Loucy (cell line): ENCODE measurements around the gene SPCS2.

Experiments
- H2AFZ ChIP-seq: fragments of 200-600 bp; sonication (generic); 2 replicates; pipeline ENCODE4 v1.6.0; 2016; ENCODE audit warnings: antibody characterized with exemption, mild to moderate bottlenecking, low read length, moderate library complexity
- H3F3A ChIP-seq: fragments of 200-600 bp; 2 replicates; pipeline ENCODE4 v1.6.0; 2016; ENCODE audit warnings: antibody characterized with exemption, low read depth, mild to moderate bottlenecking
- H3K27me3 ChIP-seq: fragments of 200-600 bp; sonication (generic); 2 replicates; pipeline ENCODE4 v1.6.1; 2014; ENCODE audit warnings: low read length, mild to moderate bottlenecking; ENCODE audit not compliant: insufficient read depth, poor library complexity, severe bottlenecking
- H3K36me3 ChIP-seq: fragments of 200-600 bp; sonication (generic); 2 replicates; pipeline ENCODE4 v1.6.1; 2016; ENCODE audit warnings: low read length; ENCODE audit not compliant: insufficient read depth
- H3K4me1 ChIP-seq: fragments of 200-600 bp; sonication (generic); 2 replicates; pipeline ENCODE4 v1.5.1; 2014; ENCODE audit warnings: low read length, mild to moderate bottlenecking; ENCODE audit not compliant: insufficient read depth, poor library complexity, severe bottlenecking
- H3K4me2 ChIP-seq: fragments of 200-600 bp; sonication (generic); 2 replicates; pipeline ENCODE4 v1.6.0; 2014; ENCODE audit warnings: antibody characterized with exemption, low read length, low read depth, mild to moderate bottlenecking; ENCODE audit not compliant: poor library complexity, severe bottlenecking
- H3K4me3 ChIP-seq: fragments of 200-600 bp; sonication (generic); 2 replicates; pipeline ENCODE4 v1.5.1; 2014; ENCODE audit warnings: low read length, mild to moderate bottlenecking, mixed read lengths; ENCODE audit not compliant: poor library complexity, severe bottlenecking
- H3K79me2 ChIP-seq: fragments of 200-600 bp; sonication (generic); 2 replicates; pipeline ENCODE4 v1.6.1; 2014; ENCODE audit warnings: low read length; ENCODE audit not compliant: insufficient read depth
- H3K9ac ChIP-seq: fragments of 200-600 bp; sonication (generic); 2 replicates; pipeline ENCODE4 v1.6.0; 2014; ENCODE audit warnings: mild to moderate bottlenecking, low read depth, low read length, moderate library complexity; ENCODE audit not compliant: poor library complexity, severe bottlenecking
- H3K9me2 ChIP-seq: fragments of 200-600 bp; sonication (generic); replicated peaks from 2 replicates; pipeline ENCODE4 v1.6.1; 2016; ENCODE audit warnings: low read depth, low read length, mixed read lengths
- H3K9me3 ChIP-seq: fragments of 200-600 bp; sonication (generic); 2 replicates; pipeline ENCODE4 v1.6.1; 2014; ENCODE audit warnings: mild to moderate bottlenecking, antibody characterized with exemption, low read length, low read depth; ENCODE audit not compliant: insufficient read depth
- H4K20me1 ChIP-seq: fragments of 200-600 bp; sonication (generic); 2 replicates; pipeline ENCODE4 v1.6.0; 2014; ENCODE audit warnings: antibody characterized with exemption, low read length, mild to moderate bottlenecking; ENCODE audit not compliant: insufficient read depth, poor library complexity, severe bottlenecking
- EZH2phosphoT487 ChIP-seq: fragments of 200-600 bp; IDR thresholded peaks from 2 replicates; pipeline ENCODE4 v1.6.1; 2018; ENCODE audit warnings: antibody characterized with exemption, mild to moderate bottlenecking, moderate library complexity, borderline replicate concordance
- TF ChIP-seq, protein P1 (sequence below): fragments of 200-600 bp; sonication (generic); conservative IDR thresholded peaks from 2 replicates; pipeline ENCODE4 v1.5.1; 2014; ENCODE audit warnings: mild to moderate bottlenecking, antibody characterized with exemption, low read length

Gene SPCS2

DNA sequence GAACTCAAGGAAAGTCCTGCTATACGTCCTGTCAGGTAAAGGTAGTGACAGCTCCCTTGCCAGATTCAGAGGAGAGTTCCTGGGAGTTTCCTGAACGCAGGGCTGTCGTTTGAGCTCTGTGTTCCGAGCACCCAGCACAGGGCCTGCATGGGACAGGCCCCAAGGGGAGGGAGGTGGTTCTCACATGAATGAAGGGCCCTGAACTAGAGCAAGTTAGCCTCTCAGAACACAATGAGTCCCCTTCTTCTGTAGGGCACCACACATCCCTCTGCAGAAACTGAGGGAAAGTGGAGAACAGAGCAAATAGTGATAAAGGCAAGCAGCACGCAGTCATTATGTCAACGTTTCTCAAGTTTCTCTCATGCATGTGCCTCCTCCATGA is 75.0 kb downstream of the SPCS2 start:
- H3K79me2 ChIP-seq: no peaks in the 10 kb centered on the region

DNA sequence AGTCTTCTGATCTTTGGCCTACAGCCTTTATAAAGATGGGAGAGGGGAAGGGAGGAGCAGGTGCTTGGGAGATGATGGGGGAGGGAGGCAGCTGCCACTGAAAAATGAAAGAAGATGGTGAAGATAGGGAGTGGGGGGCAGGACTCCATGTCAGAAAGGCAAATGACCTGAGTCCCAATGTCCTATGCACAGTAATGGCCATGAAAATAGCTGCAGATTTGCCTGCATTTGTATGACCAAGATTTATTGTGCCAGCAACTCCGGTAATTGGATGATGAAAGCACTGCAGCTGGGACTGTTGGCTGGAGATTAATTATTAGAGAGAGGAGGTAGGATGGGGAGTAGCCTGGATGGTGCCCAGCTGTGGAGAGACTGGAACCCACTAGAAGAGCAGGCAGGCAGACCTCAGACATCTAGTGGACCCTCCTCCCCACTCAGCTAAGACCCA is 75.7 kb downstream of the SPCS2 start:
- TF ChIP-seq, protein P1, sequence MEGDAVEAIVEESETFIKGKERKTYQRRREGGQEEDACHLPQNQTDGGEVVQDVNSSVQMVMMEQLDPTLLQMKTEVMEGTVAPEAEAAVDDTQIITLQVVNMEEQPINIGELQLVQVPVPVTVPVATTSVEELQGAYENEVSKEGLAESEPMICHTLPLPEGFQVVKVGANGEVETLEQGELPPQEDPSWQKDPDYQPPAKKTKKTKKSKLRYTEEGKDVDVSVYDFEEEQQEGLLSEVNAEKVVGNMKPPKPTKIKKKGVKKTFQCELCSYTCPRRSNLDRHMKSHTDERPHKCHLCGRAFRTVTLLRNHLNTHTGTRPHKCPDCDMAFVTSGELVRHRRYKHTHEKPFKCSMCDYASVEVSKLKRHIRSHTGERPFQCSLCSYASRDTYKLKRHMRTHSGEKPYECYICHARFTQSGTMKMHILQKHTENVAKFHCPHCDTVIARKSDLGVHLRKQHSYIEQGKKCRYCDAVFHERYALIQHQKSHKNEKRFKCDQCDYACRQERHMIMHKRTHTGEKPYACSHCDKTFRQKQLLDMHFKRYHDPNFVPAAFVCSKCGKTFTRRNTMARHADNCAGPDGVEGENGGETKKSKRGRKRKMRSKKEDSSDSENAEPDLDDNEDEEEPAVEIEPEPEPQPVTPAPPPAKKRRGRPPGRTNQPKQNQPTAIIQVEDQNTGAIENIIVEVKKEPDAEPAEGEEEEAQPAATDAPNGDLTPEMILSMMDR: no peak
- TF ChIP-seq EZH2phosphoT487: no peak
- Histone ChIP-seq H3K4me3 (no peak overlapping the region), H3K4me1 (no peaks in the 10 kb centered on the region), H3K36me3 (no peaks in the 10 kb centered on the region), H4K20me1 (no peaks in the 10 kb centered on the region), H3K9ac (no peak overlapping the region), H3K4me2 (no peak overlapping the region), H3K9me3 (no peaks in the 10 kb centered on the region), H3F3A (no peaks in the 10 kb centered on the region), H3K27me3 (no peaks in the 10 kb centered on the region), H3K79me2 (no peaks in the 10 kb centered on the region), H2AFZ (no peak overlapping the region), H3K9me2 (no peaks in the 10 kb centered on the region)

More for the DNA sequence above, 75.0 kb downstream of the SPCS2 start:
- H3K4me3 ChIP-seq: no peak overlapping the region
- H3K4me1 ChIP-seq: no peaks in the 10 kb centered on the region
- H3K36me3 ChIP-seq: no peaks in the 10 kb centered on the region
- H3F3A ChIP-seq: no peaks in the 10 kb centered on the region
- TF ChIP-seq, protein P1: no peak
- no peak for TF ChIP-seq EZH2phosphoT487
- H2AFZ ChIP-seq: no peak overlapping the region
- H3K27me3 ChIP-seq: no peaks in the 10 kb centered on the region
- no peak overlapping the region for H3K9ac ChIP-seq
- H3K9me2 ChIP-seq: no peaks in the 10 kb centered on the region
- no peaks in the 10 kb centered on the region for H3K9me3 ChIP-seq
- no peaks in the 10 kb centered on the region for H4K20me1 ChIP-seq
- H3K4me2 ChIP-seq: no peak overlapping the region

DNA sequence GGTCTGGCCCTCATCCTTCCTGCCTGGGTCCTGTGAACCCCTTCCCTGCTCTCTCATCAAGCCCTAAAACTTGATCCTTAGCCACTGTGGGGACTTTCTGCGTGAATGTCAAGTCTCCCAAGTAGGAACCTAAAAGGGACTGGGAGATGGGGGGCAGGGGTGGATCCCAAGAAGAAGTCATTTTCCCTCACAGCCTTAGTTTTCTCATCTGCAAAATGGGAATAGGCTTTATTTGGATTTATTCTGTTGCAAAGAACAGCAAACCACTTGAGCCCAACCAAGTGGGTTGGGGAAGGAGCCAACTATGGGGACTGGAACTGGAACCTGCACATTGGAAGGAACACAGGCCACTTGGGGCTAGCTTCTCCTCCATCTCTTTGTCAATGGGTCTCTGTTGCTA is 76.5 kb downstream of the SPCS2 start:
- H3K9ac ChIP-seq: no peak overlapping the region
- no peak overlapping the region for H3K4me2 ChIP-seq
- no peaks in the 10 kb centered on the region for H3K9me2 ChIP-seq
- H4K20me1 ChIP-seq: no peaks in the 10 kb centered on the region
- H3F3A ChIP-seq: no peaks in the 10 kb centered on the region
- H3K9me3 ChIP-seq: no peaks in the 10 kb centered on the region
- no peak overlapping the region for H3K4me3 ChIP-seq
- TF ChIP-seq, protein P1: no peak
- no peak for TF ChIP-seq EZH2phosphoT487
- H3K36me3 ChIP-seq: no peaks in the 10 kb centered on the region
- no peaks in the 10 kb centered on the region for H3K79me2 ChIP-seq
- no peaks in the 10 kb centered on the region for H3K4me1 ChIP-seq
- H3K27me3 ChIP-seq: no peaks in the 10 kb centered on the region
- H2AFZ ChIP-seq: no peak overlapping the region
